COR-L47 (cell line): ENCODE measurements around the gene MSL3B.
"Not testable (repeated sequence)": the region's sequence is repeated elsewhere in the genome, so short reads cannot be mapped to it uniquely, and the experiment has no call there.

ENCODE experiments used
- DNase-seq: peaks from one replicate; lab custom pipeline; 2025; lab: John Stamatoyannopoulos, UW

The MSL3B gene

DNA sequence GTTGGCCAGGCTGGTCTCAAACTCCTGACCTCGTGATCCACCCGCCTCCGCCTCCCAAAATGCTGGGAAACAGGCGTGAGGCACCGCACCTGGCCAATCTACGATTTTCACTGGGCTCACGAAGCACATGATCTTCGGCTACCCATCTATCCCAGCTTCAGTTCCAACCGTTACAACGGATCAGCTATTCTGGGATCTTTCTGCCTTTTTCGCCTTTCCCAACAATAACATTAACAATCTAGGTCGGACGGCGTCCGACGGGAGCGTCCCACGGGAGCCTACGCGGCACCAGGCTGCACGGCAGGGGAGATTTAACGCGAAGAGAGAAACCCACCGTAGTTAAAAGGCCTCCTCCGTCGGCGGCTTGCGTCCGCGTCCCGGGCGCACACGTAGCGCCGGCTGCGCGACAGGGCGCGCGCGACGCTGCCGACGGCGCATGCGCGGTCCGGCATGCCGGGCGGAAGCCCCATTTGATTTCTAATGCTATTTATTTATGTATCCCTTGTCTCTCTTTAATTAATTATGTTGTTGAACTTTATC, at the start of gene MSL3B:
TSS of gene MSL3B (minus strand) at position 394 of the 540 bp plus-strand sequence.
- DNase-seq: peak; percentile 8

DNA sequence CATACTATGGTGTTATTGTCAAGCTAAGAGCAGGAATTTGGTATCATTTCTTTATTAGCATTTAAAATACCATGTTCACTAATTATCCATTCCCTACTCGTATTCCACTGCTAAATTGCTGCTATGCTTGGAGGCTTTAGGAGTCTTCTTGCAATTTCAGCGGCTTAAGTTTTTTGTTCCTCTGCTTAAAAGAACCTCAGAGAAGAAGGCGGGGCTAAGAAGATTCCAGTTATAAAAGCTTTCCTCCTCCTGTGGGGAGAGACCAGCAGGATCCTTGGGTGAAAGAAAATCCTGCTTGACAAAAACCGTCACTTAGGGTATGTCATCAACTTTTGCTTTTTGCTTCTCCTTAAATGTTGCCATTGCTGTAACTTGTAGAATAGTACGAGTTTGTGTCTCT, 48.9 kb upstream of the MSL3B start, which contains the start of gene TRPM8:
TSS of gene TRPM8 (plus strand) at position 258 of the 400 bp plus-strand sequence. CDS start 9,165 bp downstream, outside the sequence.
- no peak for DNase-seq

DNA sequence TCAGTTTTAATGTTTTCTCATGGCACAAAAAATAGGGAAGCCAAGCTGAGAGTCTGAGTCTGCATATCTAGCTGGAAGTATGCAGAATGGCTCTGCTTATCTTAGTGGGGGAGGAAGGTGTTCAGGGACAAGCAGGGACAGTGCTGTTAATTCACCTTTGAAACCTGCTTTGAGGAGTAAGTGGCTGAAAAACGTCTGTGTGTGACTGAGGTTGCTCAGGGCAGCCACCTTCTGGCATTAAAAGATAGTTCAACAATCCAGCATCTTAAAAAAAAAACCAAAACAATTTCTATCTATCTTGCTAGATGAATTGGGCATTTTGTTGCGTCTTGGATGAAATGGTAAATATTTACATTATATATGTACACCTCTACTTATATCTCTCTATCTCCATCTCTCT, 46.9 kb upstream of the MSL3B start:
- DNase-seq: no peak

DNA sequence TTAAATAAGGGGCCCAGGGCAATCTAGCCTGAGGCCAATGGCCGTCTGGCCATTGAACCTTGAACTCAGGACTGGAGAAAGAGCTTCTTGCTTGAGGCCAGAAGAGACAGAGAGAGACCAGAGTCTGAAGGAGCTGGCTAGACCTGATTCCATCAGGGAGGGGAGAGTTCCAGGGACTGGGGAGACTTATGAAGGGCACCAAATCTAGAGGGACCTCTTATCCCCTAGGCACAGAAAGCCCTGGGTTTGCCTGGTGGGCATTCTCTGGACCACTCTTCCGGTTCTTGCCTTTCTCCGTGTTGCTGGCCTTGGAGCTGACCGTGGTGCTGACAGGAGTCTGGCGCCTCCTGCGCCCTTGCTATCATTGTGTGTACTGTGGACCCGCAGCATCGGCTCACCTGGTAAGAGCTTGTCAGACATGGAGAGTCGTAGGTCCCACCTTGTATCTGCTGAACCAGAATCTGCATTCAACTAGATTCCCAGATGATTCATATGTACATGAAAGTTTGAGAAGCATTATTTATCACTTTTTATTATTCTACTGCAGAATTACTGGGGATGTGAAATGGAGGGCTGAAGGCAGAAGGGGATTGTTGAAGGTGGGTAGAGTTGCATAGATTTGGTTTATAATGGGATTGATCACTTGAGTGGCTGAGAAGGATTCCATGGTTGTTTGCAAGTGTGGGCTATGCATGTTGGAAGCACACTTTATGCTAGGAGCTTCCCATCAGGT, 44.7 kb upstream of the MSL3B start:
- DNase-seq: no peak

DNA sequence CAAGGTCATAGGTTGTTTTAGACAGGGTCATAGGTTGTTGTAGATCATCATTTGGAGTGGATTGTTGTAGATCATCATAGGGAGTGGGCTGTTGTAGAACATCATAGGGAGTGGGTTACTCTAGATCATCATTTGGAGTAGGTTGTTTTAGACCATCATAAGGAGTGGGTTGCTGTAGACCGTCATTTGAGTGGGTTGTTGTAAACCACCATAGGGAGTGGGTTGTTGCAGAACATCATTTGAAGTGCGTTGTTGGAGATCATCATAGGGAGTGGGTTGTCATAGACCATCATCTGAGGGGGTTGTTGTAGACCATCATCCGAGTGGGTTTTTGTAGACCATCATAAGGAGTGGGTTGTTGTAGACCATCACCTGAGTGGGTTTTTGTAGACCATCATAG, 39.4 kb upstream of the MSL3B start:
- no peak for DNase-seq

DNA sequence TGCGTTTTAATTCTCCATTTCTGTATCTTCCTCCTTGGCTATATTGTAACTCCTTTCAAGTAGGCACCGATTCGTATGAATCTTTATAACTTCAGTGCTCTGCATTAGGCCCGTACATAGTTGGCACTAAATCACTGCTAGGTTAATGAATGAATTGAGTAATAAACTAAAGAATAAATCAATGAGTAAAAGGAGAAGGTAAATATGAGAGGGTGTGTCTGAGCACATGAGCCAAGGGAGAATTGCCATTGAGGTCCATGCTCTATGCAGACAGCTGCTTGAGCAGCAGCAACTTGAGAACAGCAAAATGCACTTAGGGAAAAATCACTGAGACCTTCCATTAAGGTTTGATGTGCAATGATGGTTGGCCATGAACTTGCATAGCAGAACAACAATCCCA, 37.8 kb upstream of the MSL3B start:
- no peak for DNase-seq

DNA sequence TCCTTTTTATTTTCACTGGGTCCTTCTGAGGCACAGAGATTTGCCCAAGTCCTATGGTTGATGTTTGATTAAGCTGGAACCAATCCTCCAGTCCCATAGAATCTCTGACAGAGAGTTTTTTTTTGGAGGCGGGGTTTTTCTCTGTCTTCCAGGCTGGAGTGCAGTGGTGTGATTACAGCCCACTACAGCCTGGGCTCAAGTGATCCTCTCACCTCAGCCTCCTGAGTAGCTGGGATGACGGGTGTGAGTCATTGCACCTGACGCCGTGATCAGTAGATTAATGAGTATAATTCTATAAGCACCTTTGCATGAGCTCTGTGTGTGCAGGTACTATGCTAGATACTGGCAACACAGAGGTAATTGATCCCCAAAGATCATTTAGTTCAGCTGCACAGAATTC, 33.7 kb upstream of the MSL3B start:
- no peak for DNase-seq

DNA sequence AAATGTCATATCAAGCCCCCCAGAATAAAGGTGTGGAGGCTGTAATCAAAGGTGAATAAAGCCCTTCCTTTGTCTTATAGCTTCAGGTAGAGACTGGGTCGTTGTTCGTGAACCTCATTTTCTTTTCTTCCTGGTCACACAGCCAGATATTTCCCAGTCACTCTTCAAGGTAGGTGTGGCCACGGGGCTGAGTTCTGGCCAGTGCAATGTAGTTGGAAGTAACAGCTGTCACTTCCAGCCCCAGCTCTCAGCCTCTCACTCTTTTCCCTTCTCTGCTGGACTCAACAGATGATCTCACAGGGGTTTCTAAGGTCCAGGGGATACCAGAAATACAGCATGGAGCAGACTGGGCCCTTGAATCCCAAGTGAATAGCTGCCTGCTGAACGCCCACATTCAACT, 33.2 kb upstream of the MSL3B start:
- no peak for DNase-seq

DNA sequence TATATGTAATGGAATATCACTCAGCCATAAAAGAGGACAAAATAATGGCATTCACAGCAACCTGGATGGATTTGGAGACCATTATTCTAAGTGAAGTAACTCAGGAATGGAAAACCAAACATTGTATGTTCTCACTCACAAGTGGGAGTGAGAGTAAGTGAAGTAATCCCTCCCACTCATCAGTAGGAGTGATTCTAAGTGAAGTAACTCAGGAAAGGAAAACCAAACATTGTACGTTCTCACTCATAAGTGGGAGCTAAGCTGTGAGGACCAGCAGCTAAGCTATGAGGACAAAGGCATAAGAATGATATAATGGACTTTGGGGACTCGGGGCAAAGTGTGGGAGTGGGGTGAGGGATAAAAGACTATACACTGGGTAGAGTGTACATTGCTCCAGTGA, 28.1 kb upstream of the MSL3B start:
- not testable (repeated sequence) for DNase-seq

DNA sequence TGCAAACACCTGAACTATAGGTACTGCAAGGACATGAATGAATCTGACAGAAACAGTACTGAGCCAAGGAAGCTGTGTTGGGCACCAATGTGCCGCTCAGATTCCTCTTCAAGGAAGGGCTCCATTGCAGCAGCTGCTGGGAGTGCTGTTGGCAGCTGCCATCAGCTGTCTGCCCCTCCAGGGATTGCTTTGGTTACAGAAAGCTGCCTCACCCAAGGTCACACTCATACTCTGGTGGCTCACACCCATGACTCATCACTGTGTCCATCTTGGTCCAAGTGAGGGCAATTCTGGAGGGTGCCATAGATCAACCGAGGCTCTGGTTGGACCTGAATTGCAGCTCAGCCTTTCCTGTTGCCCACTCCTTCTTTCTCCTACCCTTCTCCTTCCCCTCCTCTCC, 24.6 kb upstream of the MSL3B start:
- no peak for DNase-seq

DNA sequence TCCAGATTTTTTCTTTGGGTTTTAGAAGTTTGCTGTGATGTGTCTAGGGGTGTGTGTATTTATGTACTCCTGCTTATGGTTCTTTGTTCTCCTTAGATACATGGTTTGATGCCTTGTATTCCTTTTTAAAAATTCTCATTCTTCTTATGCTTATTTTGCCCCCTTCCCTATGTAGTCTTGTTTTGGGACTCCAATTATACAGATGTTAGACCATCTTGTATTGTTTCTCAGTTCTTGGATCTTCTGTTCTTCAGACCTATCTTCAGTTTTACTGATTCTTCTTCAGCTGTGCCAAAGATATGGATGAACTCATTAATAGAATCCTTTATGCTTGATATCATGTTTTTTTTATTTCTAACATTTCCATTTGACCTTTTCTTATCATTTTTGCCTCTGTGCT, 14.2 kb upstream of the MSL3B start:
- DNase-seq: no peak

DNA sequence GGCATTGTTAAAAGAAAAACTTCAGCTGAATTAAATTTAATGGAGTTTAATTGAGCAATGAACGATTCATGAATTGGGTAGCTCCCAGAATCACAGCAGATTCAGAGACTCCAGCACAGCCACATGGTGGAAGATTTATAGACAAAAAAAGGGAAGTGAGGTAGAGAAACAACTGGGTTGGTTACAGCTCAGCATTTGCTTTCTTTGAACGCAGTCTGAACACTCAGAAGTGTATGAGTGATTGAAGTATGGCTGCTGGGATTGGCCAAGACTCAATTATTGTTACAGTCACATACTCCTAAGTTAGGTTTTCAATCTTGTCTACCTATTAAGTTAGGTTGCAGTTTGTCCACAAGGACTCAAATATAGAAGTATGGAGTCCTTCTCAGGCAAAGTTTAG, 3.9 kb upstream of the MSL3B start:
- DNase-seq: not testable (repeated sequence)

DNA sequence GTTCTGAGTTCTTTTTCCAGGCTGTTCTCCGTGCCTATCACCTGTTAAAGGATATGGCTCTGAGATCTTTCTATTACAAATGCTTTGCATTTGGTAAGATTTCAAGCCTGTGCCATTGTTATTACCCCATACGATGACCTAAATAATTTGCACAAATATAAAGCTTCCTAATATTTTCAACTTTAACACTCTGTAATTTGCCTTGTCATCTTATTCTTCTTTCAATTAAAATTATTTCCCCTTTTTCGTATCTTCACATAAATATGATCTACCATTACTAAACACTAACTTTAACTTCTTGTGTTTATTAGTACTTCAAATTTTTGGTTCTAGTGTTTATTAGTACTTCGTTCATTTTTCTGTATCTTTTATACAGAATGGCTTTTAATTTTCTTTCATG, 3.2 kb upstream of the MSL3B start:
- no peak for DNase-seq

DNA sequence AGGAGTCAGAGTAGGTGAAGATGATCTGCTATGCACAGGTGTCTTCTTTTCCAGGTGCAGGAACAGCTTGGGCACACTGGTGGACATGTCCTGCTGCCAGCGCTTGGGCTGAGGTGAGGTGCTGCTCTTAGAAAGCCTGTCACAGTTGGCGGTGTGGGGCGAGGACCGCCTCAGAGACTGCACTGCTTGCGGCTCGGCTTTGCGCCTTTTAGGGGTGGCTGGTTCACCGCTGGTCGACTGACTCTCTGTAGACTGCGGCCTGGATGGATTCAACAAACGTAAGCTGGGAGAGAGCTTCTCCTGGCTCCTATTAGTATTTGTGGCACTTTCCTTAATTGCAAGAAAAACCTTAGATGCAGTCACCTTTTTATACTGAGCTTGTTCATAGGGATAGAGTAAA, 1.7 kb downstream of the MSL3B start:
- no peak for DNase-seq

DNA sequence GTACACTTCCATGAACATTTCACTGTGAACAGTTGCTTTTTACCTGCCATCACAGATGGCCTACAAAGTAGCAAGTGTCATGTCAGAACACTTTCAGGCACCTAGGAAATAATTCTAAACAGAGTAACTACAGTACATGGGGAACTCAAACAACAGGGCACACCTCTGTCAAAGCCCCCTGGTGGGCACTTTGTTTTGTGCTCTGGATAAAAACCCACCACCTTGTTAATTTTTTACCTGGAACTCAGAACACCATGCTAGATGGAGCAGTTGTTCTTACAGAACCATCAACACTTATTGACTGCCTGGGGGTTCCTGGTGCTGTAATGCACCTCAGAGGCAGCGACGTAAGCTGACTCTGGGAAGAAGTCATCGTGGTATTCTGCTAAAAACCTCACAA, 2.3 kb downstream of the MSL3B start:
- DNase-seq: no peak

DNA sequence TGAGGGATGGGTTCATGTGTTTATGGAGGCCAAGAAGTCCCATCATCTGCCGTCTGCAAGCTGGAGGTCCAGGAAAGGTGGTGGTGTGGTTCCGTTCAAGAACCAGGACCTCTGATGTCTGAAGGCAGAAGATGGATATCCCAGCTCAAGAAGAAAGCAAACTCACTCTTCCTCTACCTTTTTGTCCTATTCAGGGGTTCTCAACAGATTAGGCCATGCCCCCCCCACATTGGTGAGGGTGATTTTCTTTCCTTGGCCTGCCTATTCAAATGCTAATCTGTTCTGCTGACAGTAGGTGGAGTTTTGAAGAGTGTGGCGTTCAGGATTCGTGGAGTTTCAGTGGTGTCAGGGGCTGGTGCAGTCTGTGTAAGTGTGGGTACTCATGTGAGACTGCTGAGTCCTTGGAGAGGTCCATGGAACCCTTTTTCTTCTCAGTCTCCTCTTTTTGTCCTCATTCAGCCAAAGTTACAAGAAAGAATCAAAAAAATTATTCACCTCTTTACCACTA, 5.9 kb downstream of the MSL3B start:
- DNase-seq: no peak

DNA sequence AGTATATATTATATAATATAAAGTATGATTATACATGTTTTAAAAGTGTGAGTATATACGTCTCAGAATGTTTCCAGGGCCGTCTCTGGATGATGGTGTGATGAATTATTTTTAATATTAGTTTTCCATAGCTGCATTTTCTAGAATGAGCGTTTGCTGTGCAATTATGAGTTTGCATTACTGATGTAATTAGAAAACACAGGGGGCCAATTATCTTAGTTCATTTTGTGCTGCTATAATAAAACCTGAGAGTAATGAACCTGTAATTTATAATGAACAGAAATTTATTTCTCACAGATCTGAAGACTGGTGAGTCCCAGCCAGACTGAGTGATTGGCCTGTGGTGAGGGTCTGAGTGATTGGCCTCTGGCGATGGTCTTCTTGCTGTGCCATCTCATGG, 9.9 kb downstream of the MSL3B start:
- DNase-seq: peak; percentile 10

DNA sequence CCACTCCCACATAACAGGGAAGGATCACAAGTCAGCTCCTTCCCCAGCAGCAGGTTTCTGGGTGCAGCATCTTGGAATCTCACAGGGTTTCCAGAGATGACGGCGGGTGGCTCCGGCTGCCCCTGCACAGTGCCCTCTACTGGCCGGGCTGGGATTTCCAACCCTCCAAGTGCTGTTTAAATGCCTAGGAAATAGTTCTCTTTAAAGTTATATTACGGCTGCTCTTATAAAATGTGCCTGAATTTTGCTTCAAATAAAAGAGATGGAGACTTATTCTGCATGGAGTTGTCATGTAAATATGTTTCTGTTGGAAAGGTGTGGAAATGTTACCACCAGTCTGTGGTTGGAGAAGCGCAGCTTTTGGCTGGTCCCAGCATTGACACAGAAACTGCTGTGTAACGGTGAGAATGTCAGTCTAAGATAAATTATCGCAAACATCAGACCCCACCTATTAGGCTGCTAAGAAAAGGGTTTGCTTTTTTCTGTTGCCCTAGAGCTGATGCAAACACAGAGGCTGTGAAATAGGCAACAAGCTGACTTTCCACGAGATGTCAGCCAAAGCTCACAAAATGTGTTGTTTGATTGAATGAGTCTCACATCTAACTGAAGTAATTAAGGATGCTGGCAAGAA, 10.6 kb downstream of the MSL3B start:
- peak; percentile 56 for DNase-seq

DNA sequence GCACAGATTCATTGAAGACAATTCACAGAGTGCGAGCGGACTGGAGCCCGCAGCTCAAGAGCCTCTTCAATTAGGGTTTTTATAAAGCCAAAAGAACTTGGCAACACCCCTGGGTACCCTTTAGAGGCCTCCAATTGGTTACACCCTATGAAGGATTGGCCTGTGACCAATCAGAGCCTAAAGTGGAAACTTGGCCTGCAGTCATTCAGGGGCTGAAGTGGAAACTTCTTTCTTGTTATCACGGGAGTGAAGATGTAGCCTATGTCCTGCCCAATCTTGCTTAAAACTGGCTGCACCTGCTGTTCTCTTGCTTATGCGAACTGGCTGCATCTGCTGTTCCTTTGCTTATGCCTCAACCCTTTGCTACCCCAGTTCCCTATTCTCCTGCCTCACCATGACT, 12.0 kb downstream of the MSL3B start:
- no peak for DNase-seq

DNA sequence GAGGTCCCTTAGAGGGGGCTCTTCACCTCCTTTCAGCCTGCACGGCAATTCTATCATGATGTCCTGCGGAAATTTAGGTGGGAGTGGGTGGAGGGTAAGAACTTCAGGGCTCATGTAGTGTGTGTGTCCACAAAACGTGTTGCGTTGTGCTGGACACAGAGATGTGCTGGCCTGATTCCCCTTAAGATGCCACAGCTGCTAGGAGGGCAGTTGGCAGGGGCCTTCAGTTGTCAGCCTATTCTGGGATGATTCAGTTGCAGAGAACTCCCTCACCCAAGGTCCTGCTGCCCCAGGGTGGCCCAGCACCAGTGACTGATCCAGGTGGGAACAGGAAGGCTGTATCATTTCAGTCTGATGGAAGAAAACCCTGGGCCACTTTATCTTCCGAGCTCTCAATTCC, 12.8 kb downstream of the MSL3B start:
- DNase-seq: no peak

DNA sequence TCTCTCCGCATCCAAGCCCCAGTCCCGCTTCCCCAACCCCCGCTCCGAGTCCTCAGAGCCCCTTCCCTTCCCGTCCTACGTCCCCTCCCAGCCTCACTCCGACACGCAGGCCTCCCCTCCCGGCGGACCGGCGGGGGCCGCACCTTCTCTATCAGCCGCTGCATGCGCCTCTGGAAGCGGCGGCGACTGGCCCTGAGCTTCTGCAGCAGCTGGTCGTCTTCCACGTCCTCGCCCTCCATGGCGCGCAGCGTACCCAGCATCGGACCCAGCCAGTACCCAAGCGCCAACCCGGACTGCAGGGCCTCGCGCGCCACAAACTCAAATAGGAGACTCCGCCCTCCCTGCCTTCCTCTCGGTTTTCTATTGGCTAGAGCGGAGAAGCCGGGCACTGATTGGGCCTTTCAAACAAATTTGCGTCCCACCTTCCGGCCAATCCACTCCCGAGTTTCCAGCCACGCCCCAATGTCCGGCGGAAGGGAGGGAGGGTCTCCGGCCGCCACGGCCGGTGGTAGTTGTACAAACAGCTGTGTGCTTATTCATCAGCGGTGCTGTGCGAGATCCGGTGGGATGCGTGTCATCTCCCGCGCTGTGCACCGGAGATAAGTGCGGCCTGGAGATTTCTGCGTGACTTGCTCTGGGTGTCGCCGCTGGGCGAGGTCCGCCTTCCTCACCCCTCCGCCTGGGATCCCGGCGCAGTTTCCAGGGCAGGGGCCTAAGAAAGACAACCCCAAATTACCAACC, 13.8 kb downstream of the MSL3B start, which contains the start of gene HJURP:
TSS of gene HJURP (minus strand) at position 295 of the 741 bp plus-strand sequence. CDS start at position 260, 35 bp downstream.
- DNase-seq: peak; percentile 86

DNA sequence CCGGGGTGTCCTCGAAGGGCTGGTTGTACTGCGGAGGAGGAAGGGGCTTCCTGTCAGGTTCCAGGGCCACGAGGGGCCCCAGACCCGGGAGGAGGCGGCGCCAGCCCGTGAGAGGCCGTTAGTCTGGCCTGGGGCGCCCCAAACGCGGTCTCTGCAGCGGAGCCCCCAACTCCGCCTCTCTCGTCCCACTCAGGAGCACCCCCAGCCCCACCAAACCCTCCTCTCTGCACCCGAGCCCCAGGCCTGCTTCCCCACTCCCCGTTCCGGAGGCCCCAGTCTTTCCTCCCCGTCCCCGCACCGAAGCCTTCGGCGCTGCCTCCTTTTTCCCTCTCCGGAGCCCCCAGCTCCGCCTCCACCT, 14.3 kb downstream of the MSL3B start:
- no peak for DNase-seq

DNA sequence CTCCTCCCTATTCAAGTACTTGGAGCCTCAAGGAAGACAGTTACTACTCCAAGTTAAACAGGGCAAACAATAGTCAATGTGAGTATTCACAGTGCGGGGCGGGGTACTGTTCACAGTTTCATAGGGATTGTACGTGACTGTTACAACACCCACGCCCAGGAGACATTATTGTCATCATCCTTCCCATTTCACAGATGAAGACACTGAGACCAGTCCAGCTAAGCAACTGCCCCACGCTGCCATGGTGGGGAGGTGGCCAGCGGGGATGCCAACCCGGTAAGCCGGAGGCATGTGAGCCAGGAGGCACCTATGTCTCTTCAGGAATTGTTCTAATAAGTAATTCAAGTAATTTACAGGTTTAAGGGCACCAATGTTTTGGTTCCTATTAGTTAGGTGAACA, 14.8 kb downstream of the MSL3B start:
- DNase-seq: no peak
